H1 (cell line): Measurements from ENCODE around the gene B3GAT1. TPM values are rescaled to one million over a fixed set of nuclear protein-coding genes. Genes with fewer than 3 reads are reported as not detected.

Experiments used
- CTCF ChIA-PET: fragments of 300-600 bp; sonication (Branson Sonifier 250); formaldehyde crosslinking; loops from one replicate; lab custom pipeline; 2021; ENCODE audit not compliant: partially characterized antibody; lab: Charles Lee
- POLR2A ChIA-PET: fragments of 300-600 bp; sonication (Branson Sonifier 250); formaldehyde crosslinking; loops from one replicate; lab custom pipeline; 2021; ENCODE audit warnings: inconsistent platforms; ENCODE audit not compliant: partially characterized antibody; lab: Charles Lee
- DNase-seq, 2 experiments: peaks; one replicate each; pipeline versions ENCODE4 v3.0.0 to v3.0.0-alpha.2; 2010 to 2022; ENCODE audit warnings: low spot score in 2 of 2, low read depth in 1 of 2, mixed read lengths in 1 of 2
- FAIRE-seq: peaks from 2 replicates; lab custom pipeline; 2011; peaks lifted over from hg19 to GRCh38; lab: Jason Lieb, UNC
- H2AFZ ChIP-seq: 2 replicates; pipeline ENCODE4 v1.8.1; 2012; ENCODE audit warnings: low read length, inconsistent platforms
- H2AK5ac ChIP-seq: 2 replicates; pipeline ENCODE4 v1.6.1; 2013; ENCODE audit warnings: low read depth, low read length
- H2BK120ac ChIP-seq: replicated peaks from 2 replicates; pipeline ENCODE3; 2013; ENCODE audit warnings: low read depth, low read length, inconsistent platforms
- H2BK12ac ChIP-seq: 2 replicates; pipeline ENCODE4 v1.6.1; 2013; ENCODE audit warnings: low read depth, low read length
- H2BK15ac ChIP-seq: 2 replicates; pipeline ENCODE4 v1.6.1; 2013; ENCODE audit warnings: low read length
- H2BK20ac ChIP-seq: 2 replicates; pipeline ENCODE4 v1.6.1; 2013; ENCODE audit warnings: low read length
- H2BK5ac ChIP-seq: 2 replicates; pipeline ENCODE4 v1.6.1; 2013; ENCODE audit warnings: low read depth, low read length
- H3K14ac ChIP-seq: 2 replicates; pipeline ENCODE4 v1.6.1; 2013; ENCODE audit warnings: inconsistent platforms; ENCODE audit not compliant: insufficient read length
- H3K18ac ChIP-seq: 2 replicates; pipeline ENCODE4 v1.6.1; 2013; ENCODE audit warnings: low read length; ENCODE audit errors: extremely low read depth
- H3K23ac ChIP-seq: 2 replicates; pipeline ENCODE4 v1.6.1; 2013; ENCODE audit warnings: inconsistent platforms; ENCODE audit not compliant: insufficient read length
- H3K23me2 ChIP-seq: 2 replicates; pipeline ENCODE4 v1.6.1; 2013; ENCODE audit warnings: low read depth, low read length
- H3K27ac ChIP-seq: 2 replicates; pipeline ENCODE4 v1.6.1; 2011; ENCODE audit warnings: low read depth, low read length, inconsistent platforms
- H3K27me3 ChIP-seq, 4 experiments: replicated peaks in 1 of 4; 1 replicate in 1 of 4; 2 replicates in 3 of 4; pipeline versions ENCODE4 v1.6.1 to v1.8.1; 2011 to 2013; ENCODE audit warnings: low read length in 3 of 4, mild to moderate bottlenecking in 3 of 4, inconsistent platforms in 2 of 4, mixed read lengths in 2 of 4, moderate library complexity in 1 of 4; ENCODE audit not compliant: control insufficient read depth in 3 of 4, insufficient read depth in 3 of 4; ENCODE audit errors: extremely low read depth in 1 of 4
- H3K36me3 ChIP-seq, 4 experiments: 2 replicates each; pipeline versions ENCODE4 v1.6.1 to v1.8.1; 2011 to 2013; ENCODE audit warnings: mild to moderate bottlenecking in 4 of 4, low read length in 3 of 4, moderate library complexity in 2 of 4, control low read depth in 1 of 4, inconsistent platforms in 1 of 4; ENCODE audit not compliant: insufficient read depth in 4 of 4, control insufficient read depth in 2 of 4
- H3K4ac ChIP-seq: replicated peaks from 2 replicates; pipeline ENCODE3; 2013; ENCODE audit warnings: low read length, low read depth, mixed read lengths, inconsistent platforms; ENCODE audit not compliant: insufficient read length
- H3K4me1 ChIP-seq, 4 experiments: replicated peaks in 1 of 4; 1 replicate in 1 of 4; 2 replicates in 3 of 4; pipeline versions ENCODE4 v1.6.1 to v1.8.1; 2011 to 2013; ENCODE audit warnings: low read length in 3 of 4, inconsistent platforms in 2 of 4, mixed read lengths in 1 of 4; ENCODE audit not compliant: insufficient read depth in 4 of 4, control insufficient read depth in 3 of 4
- H3K4me2 ChIP-seq, 2 experiments: 2 replicates each; pipeline versions ENCODE4 v1.6.1 to v1.8.1; 2011 to 2013; ENCODE audit warnings: low read depth in 2 of 2, low read length in 2 of 2, control low read depth in 1 of 2, inconsistent platforms in 1 of 2, mild to moderate bottlenecking in 1 of 2; ENCODE audit not compliant: insufficient read depth in 1 of 2
- H3K4me3 ChIP-seq, 4 experiments: fragments of 200-600, 300-600 bp in 1 of 4; sonication (generic), shearing (Covaris generic), sonication (Bioruptor Twin) in 1 of 4; 2 replicates each; pipeline versions ENCODE4 v1.5.1 to v1.8.1; 2011 to 2016; ENCODE audit warnings: low read length in 4 of 4, low read depth in 3 of 4, control low read depth in 2 of 4, inconsistent platforms in 2 of 4, mild to moderate bottlenecking in 2 of 4, mixed read lengths in 1 of 4, moderate library complexity in 1 of 4; ENCODE audit not compliant: insufficient read depth in 2 of 4; ENCODE audit errors: extremely low read depth in 1 of 4
- H3K56ac ChIP-seq: replicated peaks from 2 replicates; pipeline ENCODE3; 2013; ENCODE audit warnings: low read depth, mild to moderate bottlenecking, mixed read lengths, low read length, inconsistent platforms; ENCODE audit not compliant: insufficient read length
- H3K79me1 ChIP-seq: 2 replicates; pipeline ENCODE4 v1.6.1; 2013; ENCODE audit warnings: low read depth, low read length, control low read depth
- H3K79me2 ChIP-seq, 2 experiments: 2 replicates each; pipeline versions ENCODE4 v1.6.1 to v1.8.1; 2012 to 2013; ENCODE audit warnings: low read length in 2 of 2, mild to moderate bottlenecking in 2 of 2, inconsistent platforms in 1 of 2; ENCODE audit not compliant: insufficient read depth in 2 of 2, control insufficient read depth in 1 of 2
- H3K9ac ChIP-seq, 4 experiments: replicated peaks in 1 of 4; 1 replicate in 1 of 4; 2 replicates in 3 of 4; pipeline versions ENCODE4 v1.6.1 to v1.8.1; 2011 to 2013; ENCODE audit warnings: low read depth in 3 of 4, low read length in 3 of 4, control low read depth in 2 of 4, mild to moderate bottlenecking in 2 of 4, moderate library complexity in 2 of 4, inconsistent platforms in 1 of 4; ENCODE audit errors: extremely low read depth in 1 of 4
- H3K9me3 ChIP-seq, 2 experiments: 2 replicates each; pipeline versions ENCODE4 v1.6.1 to v1.8.1; 2012 to 2013; ENCODE audit warnings: mild to moderate bottlenecking in 2 of 2, moderate library complexity in 2 of 2, control low read depth in 1 of 2, inconsistent platforms in 1 of 2, low read depth in 1 of 2, low read length in 1 of 2, mixed read lengths in 1 of 2; ENCODE audit not compliant: insufficient read depth in 2 of 2
- H4K20me1 ChIP-seq, 2 experiments: replicated peaks in 1 of 2; 2 replicates each; pipeline versions ENCODE3 to v1.8.1; 2011 to 2013; ENCODE audit warnings: inconsistent platforms in 2 of 2, low read length in 2 of 2, mild to moderate bottlenecking in 1 of 2; ENCODE audit not compliant: insufficient read depth in 2 of 2, control insufficient read depth in 1 of 2
- H4K5ac ChIP-seq: 2 replicates; pipeline ENCODE4 v1.6.1; 2013; ENCODE audit warnings: low read length, low read depth, mixed read lengths, inconsistent platforms; ENCODE audit not compliant: insufficient read length
- H4K8ac ChIP-seq: 2 replicates; pipeline ENCODE4 v1.8.0; 2013; ENCODE audit warnings: mild to moderate bottlenecking, moderate library complexity, low read length, inconsistent platforms; ENCODE audit not compliant: insufficient read depth; ENCODE audit errors: extremely low read depth
- H4K91ac ChIP-seq: replicated peaks from 2 replicates; pipeline ENCODE3; 2013; ENCODE audit warnings: low read length, mixed read lengths, inconsistent platforms; ENCODE audit not compliant: insufficient read length
- EZH2 ChIP-seq: fragments of 200-600 bp; sonication (generic); IDR thresholded peaks from 2 replicates; pipeline ENCODE4 v1.7.1; 2012; ENCODE audit warnings: low read depth, mild to moderate bottlenecking, moderate library complexity, low read length, inconsistent platforms; ENCODE audit not compliant: severe bottlenecking
- GABPA ChIP-seq: IDR thresholded peaks from 2 replicates; pipeline ENCODE4 v1.6.1; 2011; ENCODE audit warnings: mild to moderate bottlenecking, low read length, moderate library complexity, borderline replicate concordance; ENCODE audit not compliant: insufficient read depth
- KDM4A ChIP-seq: IDR thresholded peaks from one replicate; pipeline ENCODE4 v1.7.1; 2012; ENCODE audit warnings: low read depth, mild to moderate bottlenecking, moderate library complexity, low read length, inconsistent platforms; ENCODE audit not compliant: severe bottlenecking
- WGBS, 2 experiments: shearing (Covaris generic) in 1 of 2; methylation state at CpG; one replicate each; pipeline versions ENCODE4 v1.1.6 to v1.1.7; 2013 to 2015; ENCODE audit warnings: low lambda C conversion rate in 2 of 2, mixed read lengths in 2 of 2, inconsistent platforms in 1 of 2, low coverage in 1 of 2, missing lambda C conversion rate in 1 of 2; ENCODE audit not compliant: insufficient replicate concordance in 2 of 2, insufficient coverage in 1 of 2, insufficient read length in 1 of 2; ENCODE audit errors: extremely low coverage in 1 of 2, missing lambda C conversion rate in 1 of 2; 5-methylcytosine and 5-hydroxymethylcytosine counted together
- polyA plus RNA-seq, 7 experiments: library from polyadenylated mRNA; depleted of rRNA in 3 of 7; stranded (reverse) in 5 of 7; unstranded in 2 of 7; fragments of >200 nt in 5 of 7; fragments of 200-250 nt in 2 of 7; gene quantifications; 1 replicate in 5 of 7; 2 replicates in 1 of 7; 4 replicates in 1 of 7; pipeline versions ENCODE4 v1.2.1 to v1.2.3, GENCODE V29; 2011 to 2013; ENCODE audit warnings: missing spikeins in 2 of 7, mixed read lengths in 2 of 7
- total RNA-seq: library from RNA; stranded (reverse); fragmentation: NEBNext Ultra II Directional; extraction: Animal tissue kit (Norgen Biotek cat#: 25700); gene quantifications from 2 replicates; pipeline ENCODE4 v1.2.1, GENCODE V29; 2021

B3GAT1 gene
- total and polyA plus RNA-seq, 2 of the 8 experiments (the other 6 are each of a cell fraction or from before 2014, with no cell fraction given) = 19.7 to 32.4 TPM

DNA sequence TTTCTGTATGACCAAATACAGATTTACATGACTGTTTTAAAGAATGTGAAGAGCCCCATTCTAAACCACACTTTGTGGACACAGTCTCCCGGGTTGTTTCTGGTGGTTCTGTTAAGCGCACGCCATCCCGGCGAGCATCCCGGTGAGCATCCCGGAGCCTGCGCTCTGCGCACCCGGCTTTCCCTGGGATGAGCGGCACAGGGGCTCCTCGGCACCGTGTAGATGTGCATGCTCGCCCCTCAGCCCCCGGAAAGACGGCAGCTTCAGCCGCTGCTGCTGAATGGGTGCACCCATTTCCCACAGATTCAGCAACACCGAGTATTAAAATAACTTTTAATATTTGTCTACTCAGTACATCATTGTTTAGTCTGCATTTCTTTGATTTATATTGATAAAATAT lies 44.3 kb downstream of the B3GAT1 start:
- H4K8ac ChIP-seq = no peak overlapping the region; the same call in 1 of the 2 replicates
- no peak overlapping the region for H2BK12ac ChIP-seq
- H3K18ac ChIP-seq = no peak overlapping the region
- no peak overlapping the region for H3K27ac ChIP-seq
- FAIRE-seq = no peak
- H3K9ac ChIP-seq = no peak overlapping the region
- peaks cover 0 to 3% (median 1%) of the 10 kb centered on the region in 4 experiments; a peak in 3 of 7 replicates for H3K27me3 ChIP-seq
- H2AFZ ChIP-seq = no peak overlapping the region
- H3K56ac ChIP-seq = no peak overlapping the region
- H2BK5ac ChIP-seq = no peak overlapping the region
- whole genome bisulfite sequencing, 2 experiments = 89% methylated on average over 18 of the region's 18 CpGs; no CpG with 5 or more reads in 1 of the 2 experiments
- no peak for TF ChIP-seq KDM4A
- no peak for TF ChIP-seq EZH2
- no peak for TF ChIP-seq GABPA
- TF ChIP-seq, all 59 proteins: peak for 0
- Histone ChIP-seq H3K4me3 (no peak overlapping the region), H3K9me3 (no peaks in the 10 kb centered on the region), H2BK15ac (no peak overlapping the region; the same call in 1 of the 2 replicates), H3K36me3 (no peaks in the 10 kb centered on the region), H4K5ac (no peak overlapping the region), H3K23me2 (no peaks in the 10 kb centered on the region), H3K14ac (no peak overlapping the region), H2AK5ac (no peak overlapping the region), H2BK120ac (no peak overlapping the region), H3K4me2 (no peak overlapping the region), H3K4ac (no peak overlapping the region), H3K4me1 (peaks cover 0 to under 1% (median 0%) of the 10 kb centered on the region in 4 experiments; a peak in 1 of 7 replicates), H4K20me1 (peaks cover 0 to 3% of the 10 kb centered on the region in 2 experiments), H3K79me1 (no peaks in the 10 kb centered on the region), H3K79me2 (no peaks in the 10 kb centered on the region), H2BK20ac (no peak overlapping the region), H4K91ac (no peak overlapping the region), H3K23ac (no peak overlapping the region)
- ChIA-PET CTCF (interaction anchor here (0.9 to 2.1 kb wide), 3 partner anchors 23 to 106 kb away, joined by 3 to 7 read pairs (median 4); no protein-coding TSS in a partner anchor), POLR2A (no interaction called here)
- no peak for DNase-seq
